ENCODE data around the gene ZBTB26. TPM values are rescaled to one million over a fixed set of nuclear protein-coding genes. Genes with fewer than 3 reads are reported as not detected.
"Not testable (repeated sequence)": the region's sequence is repeated elsewhere in the genome, so short reads cannot be mapped to it uniquely, and the experiment has no call there.

The ZBTB26 gene
- total RNA-seq, 1 experiment from 2014 or later: 1.9 TPM

- Histone ChIP-seq H3K4me3 (ENCODE audit: insufficient read depth, low read depth, low read length) (peak within 1 kb of the TSS; percentile 71), H3K27me3 (ENCODE audit: control insufficient read depth, insufficient read depth, low read length) (no peaks in the 10 kb centered on the region), H3K36me3 (replicated peaks; ENCODE audit: control insufficient read depth, insufficient read depth, low read length) (peaks cover 5% of the 10 kb centered on the region)
- peak; percentile 97 for DNase-seq
Observed at GRCh38 chr9:122940749-122941581, 9.7 kb upstream of the ZBTB26 start, which contains the start of gene RABGAP1. RABGAP1 (plus strand) TSS chr9:122941020; CDS start chr9:122957060, 16,040 bp downstream.

- H3K27me3 ChIP-seq (ENCODE audit: control insufficient read depth, insufficient read depth, low read length): no peaks in the 10 kb centered on the region
- peak overlapping the region; percentile 25; the same call in 1 of the 2 replicates for H3K4me3 ChIP-seq (ENCODE audit: insufficient read depth, low read depth, low read length)
- peaks cover 5% of the 10 kb centered on the region for H3K36me3 ChIP-seq (replicated peaks; ENCODE audit: control insufficient read depth, insufficient read depth, low read length)
- no peak for DNase-seq
Observed at GRCh38 chr9:122940454-122940748, 9.1 kb upstream of the ZBTB26 start.

GRCh38 chr9:122939601-122940000 is 8.3 kb upstream of the ZBTB26 start:
- no peaks in the 10 kb centered on the region for H3K27me3 ChIP-seq (ENCODE audit: control insufficient read depth, insufficient read depth, low read length)
- H3K4me3 ChIP-seq (ENCODE audit: insufficient read depth, low read depth, low read length): no peak overlapping the region
- H3K36me3 ChIP-seq (replicated peaks; ENCODE audit: control insufficient read depth, insufficient read depth, low read length): peaks cover 5% of the 10 kb centered on the region
- no peak for DNase-seq

GRCh38 chr9:122936883-122937282 is 5.6 kb upstream of the ZBTB26 start:
- no peak overlapping the region for H3K4me3 ChIP-seq (ENCODE audit: insufficient read depth, low read depth, low read length)
- DNase-seq: no peak
- no peaks in the 10 kb centered on the region for H3K27me3 ChIP-seq (ENCODE audit: control insufficient read depth, insufficient read depth, low read length)
- peaks cover 5% of the 10 kb centered on the region for H3K36me3 ChIP-seq (replicated peaks; ENCODE audit: control insufficient read depth, insufficient read depth, low read length)

GRCh38 chr9:122936464-122936863 is 5.2 kb upstream of the ZBTB26 start:
- peaks cover 5% of the 10 kb centered on the region for H3K36me3 ChIP-seq (replicated peaks; ENCODE audit: control insufficient read depth, insufficient read depth, low read length)
- no peak overlapping the region for H3K4me3 ChIP-seq (ENCODE audit: insufficient read depth, low read depth, low read length)
- DNase-seq: no peak
- H3K27me3 ChIP-seq (ENCODE audit: control insufficient read depth, insufficient read depth, low read length): no peaks in the 10 kb centered on the region

GRCh38 chr9:122930541-122931225 is 629 bp downstream of the ZBTB26 start:
- no peaks in the 10 kb centered on the region for H3K36me3 ChIP-seq (replicated peaks; ENCODE audit: control insufficient read depth, insufficient read depth, low read length)
- no peaks in the 10 kb centered on the region for H3K27me3 ChIP-seq (ENCODE audit: control insufficient read depth, insufficient read depth, low read length)
- no peak for DNase-seq
- peak overlapping the region; percentile 69 for H3K4me3 ChIP-seq (ENCODE audit: insufficient read depth, low read depth, low read length)

- no peak for DNase-seq
- no peaks in the 10 kb centered on the region for H3K36me3 ChIP-seq (replicated peaks; ENCODE audit: control insufficient read depth, insufficient read depth, low read length)
- no peak overlapping the region for H3K4me3 ChIP-seq (ENCODE audit: insufficient read depth, low read depth, low read length)
- H3K27me3 ChIP-seq (ENCODE audit: control insufficient read depth, insufficient read depth, low read length): no peaks in the 10 kb centered on the region
Observed at GRCh38 chr9:122929796-122930354, 1.4 kb downstream of the ZBTB26 start.

GRCh38 chr9:122923947-122924346 is 7.4 kb downstream of the ZBTB26 start:
- peaks cover under 1% of the 10 kb centered on the region for H3K36me3 ChIP-seq (replicated peaks; ENCODE audit: control insufficient read depth, insufficient read depth, low read length)
- no peaks in the 10 kb centered on the region for H3K27me3 ChIP-seq (ENCODE audit: control insufficient read depth, insufficient read depth, low read length)
- DNase-seq: no peak
- H3K4me3 ChIP-seq (ENCODE audit: insufficient read depth, low read depth, low read length): no peak overlapping the region

- no peak for DNase-seq
- no peak overlapping the region for H3K4me3 ChIP-seq (ENCODE audit: insufficient read depth, low read depth, low read length)
- H3K36me3 ChIP-seq (replicated peaks; ENCODE audit: control insufficient read depth, insufficient read depth, low read length): peaks cover 6% of the 10 kb centered on the region
- no peaks in the 10 kb centered on the region for H3K27me3 ChIP-seq (ENCODE audit: control insufficient read depth, insufficient read depth, low read length)
Observed at GRCh38 chr9:122922713-122923112, 8.6 kb downstream of the ZBTB26 start.

- DNase-seq: no peak
- H3K27me3 ChIP-seq (ENCODE audit: control insufficient read depth, insufficient read depth, low read length): no peaks in the 10 kb centered on the region
- peaks cover 6% of the 10 kb centered on the region for H3K36me3 ChIP-seq (replicated peaks; ENCODE audit: control insufficient read depth, insufficient read depth, low read length)
- H3K4me3 ChIP-seq (ENCODE audit: insufficient read depth, low read depth, low read length): no peak overlapping the region
Observed at GRCh38 chr9:122918310-122918709, 13.0 kb downstream of the ZBTB26 start.

GRCh38 chr9:122912964-122913673 is 18.2 kb downstream of the ZBTB26 start, which contains the start of gene ZBTB6:
ZBTB6 (minus strand) TSS chr9:122913323; CDS start chr9:122912072, 1,251 bp downstream.
- DNase-seq: peak; percentile 84
- peak within 1 kb of the TSS; percentile 80 for H3K4me3 ChIP-seq (ENCODE audit: insufficient read depth, low read depth, low read length)
- H3K27me3 ChIP-seq (ENCODE audit: control insufficient read depth, insufficient read depth, low read length): no peaks in the 10 kb centered on the region
- H3K36me3 ChIP-seq (replicated peaks; ENCODE audit: control insufficient read depth, insufficient read depth, low read length): peaks cover 10% of the 10 kb centered on the region

GRCh38 chr9:122912671-122912963 is 18.7 kb downstream of the ZBTB26 start:
- Histone ChIP-seq H3K27me3 (ENCODE audit: control insufficient read depth, insufficient read depth, low read length) (no peaks in the 10 kb centered on the region), H3K4me3 (ENCODE audit: insufficient read depth, low read depth, low read length) (peak overlapping the region; percentile 80), H3K36me3 (replicated peaks; ENCODE audit: control insufficient read depth, insufficient read depth, low read length) (peaks cover 10% of the 10 kb centered on the region)
- no peak for DNase-seq

GRCh38 chr9:122906122-122906521 is 25.2 kb downstream of the ZBTB26 start:
- not testable (repeated sequence) for H3K36me3 ChIP-seq (replicated peaks; ENCODE audit: control insufficient read depth, insufficient read depth, low read length); H3K27me3 ChIP-seq (ENCODE audit: control insufficient read depth, insufficient read depth, low read length); H3K4me3 ChIP-seq (ENCODE audit: insufficient read depth, low read depth, low read length); DNase-seq

GRCh38 chr9:122904823-122905710 is 26.2 kb downstream of the ZBTB26 start, which contains the start of gene RC3H2:
RC3H2 (minus strand) TSS chr9:122905359; CDS start chr9:122897509, 7,850 bp downstream.
- DNase-seq: peak; percentile 91
- H3K36me3 ChIP-seq (replicated peaks; ENCODE audit: control insufficient read depth, insufficient read depth, low read length): no peaks in the 10 kb centered on the region; the same call in 1 of the 2 replicates
- H3K4me3 ChIP-seq (ENCODE audit: insufficient read depth, low read depth, low read length): peak within 1 kb of the TSS; percentile 71
- H3K27me3 ChIP-seq (ENCODE audit: control insufficient read depth, insufficient read depth, low read length): no peaks in the 10 kb centered on the region
